Erythroblast (primary cell): ENCODE measurements around the gene KLK1.

Source experiments
- GATA1 ChIP-seq: IDR thresholded peaks from 2 replicates; pipeline ENCODE4 v1.6.1; 2011; ENCODE audit warnings: low read depth, mild to moderate bottlenecking, control low read depth, low read length, moderate library complexity
- POLR2A ChIP-seq: IDR thresholded peaks from 2 replicates; pipeline ENCODE4 v1.6.1; 2011; ENCODE audit warnings: mild to moderate bottlenecking, low read length

DNA sequence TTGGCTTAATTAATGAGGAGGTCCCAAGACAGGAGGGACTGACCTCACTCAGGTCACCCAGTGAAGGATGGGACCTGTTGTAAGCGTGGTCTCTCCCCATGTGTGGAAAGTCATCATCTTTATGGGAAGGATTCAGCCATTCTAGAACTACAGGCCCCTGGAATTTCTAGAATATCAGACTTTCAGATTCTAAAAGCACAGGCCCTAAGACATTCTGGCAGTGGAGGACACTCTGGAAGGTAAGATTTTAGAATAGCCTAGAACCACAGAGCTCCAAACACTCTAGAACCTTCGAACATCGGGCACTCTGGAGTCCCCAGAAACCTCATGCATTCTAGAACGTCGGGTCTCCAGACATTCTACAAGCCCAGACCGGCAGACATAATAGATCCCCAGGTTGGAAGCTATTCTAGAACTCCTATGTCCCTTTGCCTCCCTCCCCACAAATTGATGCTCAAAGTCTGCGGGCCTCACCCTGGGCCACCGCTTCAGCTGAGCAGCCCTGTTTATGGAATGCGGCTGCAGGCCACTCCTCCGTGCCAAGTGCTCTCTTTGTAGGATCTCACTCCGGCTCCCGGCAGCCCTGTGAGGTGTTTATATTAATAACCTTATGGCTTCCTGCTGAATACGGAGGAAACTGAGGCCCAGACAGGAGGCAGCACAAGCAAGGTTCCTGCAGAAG, 11.7 kb upstream of the KLK1 start:
- TF ChIP-seq POLR2A (no peak), GATA1 (no peak)
